Amniotic epithelial cell (primary cell): ENCODE results near the gene WASF2.
"Not testable (repeated sequence)": the region's sequence is repeated elsewhere in the genome, so short reads cannot be mapped to it uniquely, and the experiment has no call there.

Experiments
- DNase-seq: peaks from one replicate; pipeline ENCODE4 v3.0.0-alpha.2; 2010; ENCODE audit warnings: low read depth

Gene WASF2

GRCh38 chr1:27521861-27522431 is 32.0 kb upstream of the WASF2 start:
- no peak for DNase-seq

GRCh38 chr1:27521336-27521831 is 31.4 kb upstream of the WASF2 start:
- DNase-seq = no peak

- DNase-seq = no peak
Measured at GRCh38 chr1:27520651-27521050, 30.7 kb upstream of the WASF2 start.

- no peak for DNase-seq
Measured at GRCh38 chr1:27519331-27520258, 29.6 kb upstream of the WASF2 start.

GRCh38 chr1:27518808-27519207 is 28.8 kb upstream of the WASF2 start:
- no peak for DNase-seq

- no peak for DNase-seq
Measured at GRCh38 chr1:27517907-27518718, 28.1 kb upstream of the WASF2 start.

- no peak for DNase-seq
Measured at GRCh38 chr1:27517301-27517700, 27.3 kb upstream of the WASF2 start.

GRCh38 chr1:27515626-27516025 is 25.7 kb upstream of the WASF2 start:
- DNase-seq = no peak

GRCh38 chr1:27513958-27514357 is 24.0 kb upstream of the WASF2 start:
- no peak for DNase-seq

GRCh38 chr1:27513528-27513927 is 23.6 kb upstream of the WASF2 start:
- DNase-seq = no peak

GRCh38 chr1:27509127-27510080 is 19.4 kb upstream of the WASF2 start:
- no peak for DNase-seq

- no peak for DNase-seq
Measured at GRCh38 chr1:27507960-27508665, 18.1 kb upstream of the WASF2 start.

- no peak for DNase-seq
Measured at GRCh38 chr1:27506703-27507102, 16.7 kb upstream of the WASF2 start.

GRCh38 chr1:27505420-27505680 is 15.4 kb upstream of the WASF2 start:
- no peak for DNase-seq

- DNase-seq = no peak
Measured at GRCh38 chr1:27504588-27505419, 14.8 kb upstream of the WASF2 start.

- DNase-seq = no peak
Measured at GRCh38 chr1:27503844-27504587, 14.0 kb upstream of the WASF2 start.

GRCh38 chr1:27503033-27503432 is 13.1 kb upstream of the WASF2 start:
- no peak for DNase-seq

- not testable (repeated sequence) for DNase-seq
Measured at GRCh38 chr1:27501159-27501558, 11.2 kb upstream of the WASF2 start.

GRCh38 chr1:27499142-27499541 is 9.2 kb upstream of the WASF2 start:
- DNase-seq = no peak
